ENCODE measurements around the gene ANKRD61. TPM values are rescaled to one million over a fixed set of nuclear protein-coding genes. Genes with fewer than 3 reads are reported as not detected.
"Not testable (repeated sequence)": the region's sequence is repeated elsewhere in the genome, so short reads cannot be mapped to it uniquely, and the experiment has no call there.

ANKRD61 gene
- 1 to 10 TPM in 1 of 4 donors, under 1 TPM in 2, not detected in 1; 0.25 to 2.6 (median 0.67) TPM for polyA plus RNA-seq
- long read RNA-seq, donor 1 = 0 reads
- long read RNA-seq, donor 2 = 0 reads
- long read RNA-seq, donor 3 = 0 reads
- long read RNA-seq, donor 4 = 0 reads
- long read RNA-seq, donor 5 = 0 reads
- long read RNA-seq, donor 6 = 0 reads
- long read RNA-seq, donor 7 = 0 reads
- long read RNA-seq, donor 8 = 0 reads
- long read RNA-seq, donor 9 = 0 reads
- long read RNA-seq, donor 10 = 0 reads

DNA sequence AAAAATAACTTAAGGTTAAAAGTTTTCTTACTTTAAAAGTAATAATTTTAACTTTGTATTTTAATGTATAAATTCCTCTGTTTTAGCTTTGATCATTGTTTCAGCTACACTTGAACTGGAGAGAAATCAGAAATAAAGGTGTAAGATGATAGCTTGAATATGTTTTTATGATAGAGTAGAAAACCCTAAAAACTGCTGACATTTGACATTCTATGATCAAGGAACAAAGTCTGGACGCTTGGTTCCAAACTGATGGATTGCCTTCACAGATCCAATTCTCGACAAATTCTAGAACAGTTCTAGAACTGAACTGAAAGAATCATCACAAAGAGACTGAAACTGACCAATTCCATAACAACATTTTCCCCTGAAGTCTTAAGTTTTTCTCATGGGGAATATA, at the start of gene ANKRD61:
Gene ANKRD61 (plus strand): TSS at position 389 of the 400 bp plus-strand sequence. CDS start 0 bp downstream, at position 389.
- Histone ChIP-seq H3K9me3 (ENCODE audit: control insufficient read depth in 2 of 2, insufficient read depth in 1 of 2, low read depth in 1 of 2, low read length in 1 of 2) (no peaks in the 10 kb centered on the region), H3K4me3 (ENCODE audit: low read depth in 1 of 3, low read length in 3 of 3) (no peak within 1 kb of the TSS), H3K27ac (ENCODE audit: low read depth in 1 of 3, low read length in 2 of 3) (no peak within 1 kb of the TSS), H3K36me3 (ENCODE audit: control insufficient read depth in 3 of 3, insufficient read depth in 2 of 3, low read depth in 1 of 3, low read length in 3 of 3) (peaks cover 7 to 72% (median 25%) of the 10 kb centered on the region in 3 donors), H3K4me1 (ENCODE audit: control insufficient read depth in 3 of 3, insufficient read depth in 2 of 3, low read depth in 1 of 3, low read length in 2 of 3) (no peaks in the 10 kb centered on the region), H3K27me3 (ENCODE audit: control insufficient read depth in 3 of 3, insufficient read depth in 3 of 3, low read length in 3 of 3) (no peaks in the 10 kb centered on the region)
- DNase-seq (no peak), FAIRE-seq (no peak)
- WGBS, 3 donors = 80 to 94% (median 88%) methylated on average over 2 of the region's 2 CpGs

DNA sequence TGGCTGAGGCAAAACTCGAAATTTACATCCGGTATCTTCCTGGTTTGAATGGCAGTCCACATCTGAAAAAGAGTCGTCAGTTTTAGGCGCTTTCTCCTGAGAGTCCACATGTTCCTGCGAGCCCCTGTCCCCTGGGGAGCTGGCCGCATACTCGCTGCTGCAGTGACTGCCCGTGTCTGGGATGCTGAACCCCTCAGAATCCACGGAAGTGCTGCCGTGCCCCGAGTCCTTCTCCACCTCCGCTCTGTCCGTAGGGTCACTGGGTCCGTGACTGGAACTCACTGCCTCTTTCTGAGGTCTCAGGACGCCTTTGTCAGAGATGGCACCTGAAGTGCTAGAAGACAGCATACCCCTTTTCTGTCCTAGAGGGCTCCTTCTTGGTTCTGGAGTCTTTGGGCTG, 44.1 kb upstream of the ANKRD61 start:
- H3K4me1 ChIP-seq (ENCODE audit: control insufficient read depth in 3 of 3, insufficient read depth in 2 of 3, low read depth in 1 of 3, low read length in 2 of 3); DNase-seq; H3K27me3 ChIP-seq (ENCODE audit: control insufficient read depth in 3 of 3, insufficient read depth in 3 of 3, low read length in 3 of 3); H3K27ac ChIP-seq (ENCODE audit: low read depth in 1 of 3, low read length in 2 of 3); FAIRE-seq; H3K9me3 ChIP-seq (ENCODE audit: control insufficient read depth in 2 of 2, insufficient read depth in 1 of 2, low read depth in 1 of 2, low read length in 1 of 2); H3K4me3 ChIP-seq (ENCODE audit: low read depth in 1 of 3, low read length in 3 of 3): not testable (repeated sequence)
- H3K36me3 ChIP-seq (ENCODE audit: control insufficient read depth in 3 of 3, insufficient read depth in 2 of 3, low read depth in 1 of 3, low read length in 3 of 3) = peaks cover 3 to 33% (median 4%) of the 10 kb centered on the region in 3 donors
- 93 to 95% (median 94%) methylated on average over 15 of the region's 15 CpGs for WGBS, 3 donors

DNA sequence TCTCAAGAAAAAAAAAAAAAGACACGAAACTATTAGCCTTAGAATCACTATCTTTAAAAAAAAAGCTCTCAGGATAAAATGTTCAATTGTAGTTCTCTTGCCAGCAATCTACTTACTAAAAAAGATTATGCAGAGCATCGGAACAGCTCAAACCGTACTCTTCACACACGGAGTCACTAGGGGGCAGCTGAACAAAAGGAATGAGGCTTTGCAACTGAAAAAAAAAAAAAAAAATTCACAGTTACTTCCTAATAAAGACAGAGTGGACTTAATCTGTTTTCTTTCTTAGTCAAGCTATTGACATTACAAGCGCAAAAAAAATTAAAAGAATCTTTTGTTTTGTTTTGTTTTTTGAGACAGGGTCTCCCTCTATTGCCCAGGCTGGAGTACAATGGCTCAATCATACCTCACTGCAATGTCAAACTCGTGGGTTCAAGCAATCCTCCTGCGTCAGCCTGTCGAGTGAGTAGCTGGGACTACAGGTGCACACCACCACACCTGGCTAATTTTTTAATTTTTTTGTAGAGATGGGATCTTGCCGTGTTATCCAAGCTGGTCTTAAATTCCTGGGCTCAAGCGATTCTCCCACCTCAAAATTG, 33.9 kb upstream of the ANKRD61 start:
- 51 to 58% (median 57%) methylated on average over 10 of the region's 10 CpGs for WGBS, 3 donors
- Histone ChIP-seq H3K27ac (ENCODE audit: low read depth in 1 of 3, low read length in 2 of 3) (no peak overlapping the region), H3K4me3 (ENCODE audit: low read depth in 1 of 3, low read length in 3 of 3) (no peak overlapping the region), H3K36me3 (ENCODE audit: control insufficient read depth in 3 of 3, insufficient read depth in 2 of 3, low read depth in 1 of 3, low read length in 3 of 3) (peaks cover 10 to 48% (median 10%) of the 10 kb centered on the region in 3 donors), H3K4me1 (ENCODE audit: control insufficient read depth in 3 of 3, insufficient read depth in 2 of 3, low read depth in 1 of 3, low read length in 2 of 3) (no peaks in the 10 kb centered on the region), H3K27me3 (ENCODE audit: control insufficient read depth in 3 of 3, insufficient read depth in 3 of 3, low read length in 3 of 3) (no peaks in the 10 kb centered on the region), H3K9me3 (ENCODE audit: control insufficient read depth in 2 of 2, insufficient read depth in 1 of 2, low read depth in 1 of 2, low read length in 1 of 2) (no peaks in the 10 kb centered on the region)
- no peak for FAIRE-seq
- DNase-seq = peak; percentile 70 to 78

DNA sequence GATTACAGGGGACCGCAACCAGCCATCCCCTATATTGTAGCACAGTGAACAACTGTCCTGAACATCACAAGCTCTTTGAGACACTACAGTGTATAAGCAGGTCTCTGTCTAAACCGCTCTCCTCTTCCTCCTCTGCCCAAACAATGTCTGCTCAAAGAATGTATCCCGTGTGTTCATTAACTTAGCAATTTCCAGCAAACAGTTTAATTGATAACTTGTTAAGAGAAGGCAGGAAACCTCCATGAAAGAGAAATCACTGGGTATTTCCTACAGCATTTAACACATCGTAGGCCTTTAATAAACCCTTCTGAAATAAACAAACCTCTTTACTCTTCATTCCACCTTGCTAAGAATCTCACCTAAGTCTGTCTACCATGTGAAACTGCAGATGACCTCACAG, 23.8 kb upstream of the ANKRD61 start:
- 58 to 74% (median 59%) methylated on average over 4 of the region's 4 CpGs for WGBS, 3 donors
- DNase-seq = no peak
- Histone ChIP-seq H3K4me3 (ENCODE audit: low read depth in 1 of 3, low read length in 3 of 3) (no peak overlapping the region), H3K27me3 (ENCODE audit: control insufficient read depth in 3 of 3, insufficient read depth in 3 of 3, low read length in 3 of 3) (no peaks in the 10 kb centered on the region), H3K27ac (ENCODE audit: low read depth in 1 of 3, low read length in 2 of 3) (no peak overlapping the region), H3K36me3 (ENCODE audit: control insufficient read depth in 3 of 3, insufficient read depth in 2 of 3, low read depth in 1 of 3, low read length in 3 of 3) (peaks cover 0 to 13% (median 1%) of the 10 kb centered on the region in 3 donors), H3K9me3 (ENCODE audit: control insufficient read depth in 2 of 2, insufficient read depth in 1 of 2, low read depth in 1 of 2, low read length in 1 of 2) (no peaks in the 10 kb centered on the region), H3K4me1 (ENCODE audit: control insufficient read depth in 3 of 3, insufficient read depth in 2 of 3, low read depth in 1 of 3, low read length in 2 of 3) (peaks cover 2 to 9% (median 2%) of the 10 kb centered on the region in 3 donors)
- no peak for FAIRE-seq

DNA sequence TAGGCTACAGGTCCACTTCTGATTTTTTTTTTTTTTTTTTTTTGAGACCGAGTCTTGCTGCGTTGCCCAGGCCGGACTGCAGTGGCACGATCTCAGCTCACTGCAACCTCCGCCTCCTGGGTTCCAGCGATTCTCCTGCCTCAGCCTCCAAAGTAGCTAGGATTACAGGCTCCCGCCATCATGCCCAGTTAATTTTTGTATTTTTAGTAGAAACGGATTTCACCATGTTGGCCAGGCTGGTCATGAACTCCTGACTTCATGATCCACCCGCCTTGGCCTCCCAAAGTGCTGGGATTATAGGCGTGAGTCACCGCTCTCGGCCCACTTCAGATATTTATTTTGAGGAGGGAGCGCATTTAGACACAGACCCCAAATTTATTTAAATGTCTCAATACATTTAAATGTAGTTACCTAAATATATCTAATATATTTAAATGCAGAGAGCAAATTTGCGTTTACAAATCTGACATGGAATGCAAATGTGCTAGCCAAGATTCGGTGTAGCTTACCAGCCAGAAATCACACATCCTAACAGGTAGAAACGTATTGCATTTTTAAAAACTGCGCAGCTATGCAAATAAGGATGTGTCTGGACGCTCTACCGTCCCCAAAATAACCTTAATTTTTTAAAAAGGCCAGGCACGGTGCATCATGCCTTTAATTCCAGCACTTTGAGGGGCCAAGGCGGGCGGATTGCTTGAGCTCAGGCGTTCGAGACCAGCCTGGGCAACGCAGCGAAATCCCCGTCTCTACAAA, 23.2 kb upstream of the ANKRD61 start:
- not testable (repeated sequence) for H3K9me3 ChIP-seq (ENCODE audit: control insufficient read depth in 2 of 2, insufficient read depth in 1 of 2, low read depth in 1 of 2, low read length in 1 of 2); H3K27me3 ChIP-seq (ENCODE audit: control insufficient read depth in 3 of 3, insufficient read depth in 3 of 3, low read length in 3 of 3); DNase-seq; FAIRE-seq; H3K4me1 ChIP-seq (ENCODE audit: control insufficient read depth in 3 of 3, insufficient read depth in 2 of 3, low read depth in 1 of 3, low read length in 2 of 3)
- 45 to 50% (median 46%) methylated on average over 27 of the region's 27 CpGs for WGBS, 3 donors
- H3K4me3 ChIP-seq (ENCODE audit: low read depth in 1 of 3, low read length in 3 of 3) = peak overlapping the region; percentile 55 to 95 (median 81)
- H3K27ac ChIP-seq (ENCODE audit: low read depth in 1 of 3, low read length in 2 of 3) = peak overlapping the region in 1 of 3 donors; percentile 90
- H3K36me3 ChIP-seq (ENCODE audit: control insufficient read depth in 3 of 3, insufficient read depth in 2 of 3, low read depth in 1 of 3, low read length in 3 of 3) = peaks cover 0 to 16% (median 0%) of the 10 kb centered on the region in 3 donors

DNA sequence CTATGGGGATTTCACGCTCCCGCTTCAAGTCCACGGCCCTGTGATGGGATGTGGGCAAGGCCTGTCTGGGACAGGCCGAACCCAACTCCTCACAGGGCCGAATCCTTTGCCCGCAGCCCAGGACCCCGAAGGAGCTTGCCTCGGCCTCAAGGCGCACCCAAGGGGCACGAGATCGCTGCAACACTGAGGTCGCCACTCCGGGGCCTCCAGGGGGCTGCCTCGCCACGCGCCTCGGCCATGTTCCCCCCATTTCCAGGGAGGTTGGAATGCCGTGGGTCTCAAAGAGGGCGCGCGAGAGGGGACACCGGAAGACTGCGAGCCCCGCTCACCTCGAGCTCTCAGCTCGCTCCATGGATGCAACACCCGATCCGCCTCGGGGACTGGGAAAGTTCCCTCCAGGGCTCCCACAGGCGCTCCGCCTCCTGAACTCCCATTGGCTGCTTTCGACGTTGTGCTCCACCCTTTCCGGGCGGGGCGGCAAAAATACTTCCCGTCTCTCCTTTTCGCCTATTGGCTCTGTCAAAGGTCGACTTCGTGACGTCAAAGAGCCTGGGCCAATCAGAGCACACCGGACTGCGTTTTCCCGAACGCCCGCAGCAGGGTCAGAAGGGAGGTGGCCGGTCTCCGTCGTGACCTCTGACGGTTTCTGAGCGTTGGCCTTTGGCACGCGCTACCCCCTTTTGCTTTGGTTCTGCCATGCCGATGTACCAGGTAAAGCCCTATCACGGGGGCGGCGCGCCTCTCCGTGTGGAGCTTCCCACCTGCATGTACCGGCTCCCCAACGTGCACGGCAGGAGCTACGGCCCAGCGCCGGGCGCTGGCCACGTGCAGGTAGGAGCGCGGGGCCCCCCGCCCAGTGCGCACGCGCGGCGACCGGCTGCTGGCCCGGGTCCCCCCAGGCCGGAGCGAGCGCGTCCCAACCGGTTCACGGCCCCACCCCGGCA, 22.2 kb upstream of the ANKRD61 start, which contains the start of the genes AIMP2 and PMS2:
Gene AIMP2 (plus strand): TSS at position 605 of the 944 bp plus-strand sequence. CDS start 92 bp downstream, at position 697.
Gene PMS2 (minus strand): TSS at position 382 of the 944 bp plus-strand sequence. CDS start 30 bp downstream, at position 352.
- no peak for FAIRE-seq
- no peaks in the 10 kb centered on the region for H3K9me3 ChIP-seq (ENCODE audit: control insufficient read depth in 2 of 2, insufficient read depth in 1 of 2, low read depth in 1 of 2, low read length in 1 of 2)
- H3K36me3 ChIP-seq (ENCODE audit: control insufficient read depth in 3 of 3, insufficient read depth in 2 of 3, low read depth in 1 of 3, low read length in 3 of 3) = peaks cover 0 to 21% (median 0%) of the 10 kb centered on the region in 3 donors
- peak; percentile 99 to 100 for DNase-seq
- H3K4me1 ChIP-seq (ENCODE audit: control insufficient read depth in 3 of 3, insufficient read depth in 2 of 3, low read depth in 1 of 3, low read length in 2 of 3) = peaks cover 2 to 9% (median 4%) of the 10 kb centered on the region in 3 donors
- peak within 1 kb of the TSS; percentile 81 to 95 (median 91) for H3K4me3 ChIP-seq (ENCODE audit: low read depth in 1 of 3, low read length in 3 of 3)
- no peaks in the 10 kb centered on the region for H3K27me3 ChIP-seq (ENCODE audit: control insufficient read depth in 3 of 3, insufficient read depth in 3 of 3, low read length in 3 of 3)
- WGBS, 3 donors = 0 to 1% (median 1%) methylated on average over 80 to 84 of the region's 84 CpGs
- peak within 1 kb of the TSS; percentile 90 to 99 (median 97) for H3K27ac ChIP-seq (ENCODE audit: low read depth in 1 of 3, low read length in 2 of 3)

DNA sequence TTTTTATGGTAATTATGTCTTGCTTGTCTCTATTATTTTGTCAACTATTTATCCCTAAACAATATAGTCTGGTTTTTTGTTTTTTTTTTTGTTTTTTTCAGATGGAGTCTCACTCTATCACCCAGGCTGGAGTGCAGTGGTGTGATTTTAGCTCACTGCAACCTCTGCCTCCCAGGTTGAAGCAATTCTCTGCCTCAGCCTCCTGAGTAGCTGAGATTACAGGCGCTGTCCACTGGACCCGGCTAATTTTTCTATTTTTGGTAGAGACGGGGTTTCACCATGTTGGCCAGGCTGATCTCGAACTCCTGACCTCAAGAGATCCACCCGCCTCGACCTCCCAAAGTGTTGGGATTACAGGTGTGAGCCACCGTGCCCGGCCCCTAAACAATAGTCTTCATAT, 20.8 kb upstream of the ANKRD61 start:
- not testable (repeated sequence) for H3K4me3 ChIP-seq (ENCODE audit: low read depth in 1 of 3, low read length in 3 of 3); DNase-seq; FAIRE-seq; H3K27me3 ChIP-seq (ENCODE audit: control insufficient read depth in 3 of 3, insufficient read depth in 3 of 3, low read length in 3 of 3); H3K9me3 ChIP-seq (ENCODE audit: control insufficient read depth in 2 of 2, insufficient read depth in 1 of 2, low read depth in 1 of 2, low read length in 1 of 2); H3K4me1 ChIP-seq (ENCODE audit: control insufficient read depth in 3 of 3, insufficient read depth in 2 of 3, low read depth in 1 of 3, low read length in 2 of 3)
- WGBS, 3 donors = 71 to 89% (median 89%) methylated on average over 8 of the region's 8 CpGs
- Histone ChIP-seq H3K27ac (ENCODE audit: low read depth in 1 of 3, low read length in 2 of 3) (peak overlapping the region in 1 of 3 donors; percentile 62), H3K36me3 (ENCODE audit: control insufficient read depth in 3 of 3, insufficient read depth in 2 of 3, low read depth in 1 of 3, low read length in 3 of 3) (peaks cover 0 to 22% (median 0%) of the 10 kb centered on the region in 3 donors)

Measured in small intestine (tissue), 16 donors.